GM10266 (cell line): Measurements from ENCODE around the gene GOLPH3.
"Not testable (repeated sequence)": the region's sequence is repeated elsewhere in the genome, so short reads cannot be mapped to it uniquely, and the experiment has no call there.

Experiments used
- DNase-seq: peaks from one replicate; pipeline ENCODE4 v3.0.0; 2012; ENCODE audit errors: extremely low spot score
- TF ChIP-seq, protein P1 (sequence below): IDR thresholded peaks from 2 replicates; pipeline ENCODE4 v1.5.1; 2012; ENCODE audit warnings: mild to moderate bottlenecking, low read depth; ENCODE audit not compliant: control insufficient read depth, insufficient read depth; ENCODE audit errors: missing control alignments

Gene GOLPH3

DNA sequence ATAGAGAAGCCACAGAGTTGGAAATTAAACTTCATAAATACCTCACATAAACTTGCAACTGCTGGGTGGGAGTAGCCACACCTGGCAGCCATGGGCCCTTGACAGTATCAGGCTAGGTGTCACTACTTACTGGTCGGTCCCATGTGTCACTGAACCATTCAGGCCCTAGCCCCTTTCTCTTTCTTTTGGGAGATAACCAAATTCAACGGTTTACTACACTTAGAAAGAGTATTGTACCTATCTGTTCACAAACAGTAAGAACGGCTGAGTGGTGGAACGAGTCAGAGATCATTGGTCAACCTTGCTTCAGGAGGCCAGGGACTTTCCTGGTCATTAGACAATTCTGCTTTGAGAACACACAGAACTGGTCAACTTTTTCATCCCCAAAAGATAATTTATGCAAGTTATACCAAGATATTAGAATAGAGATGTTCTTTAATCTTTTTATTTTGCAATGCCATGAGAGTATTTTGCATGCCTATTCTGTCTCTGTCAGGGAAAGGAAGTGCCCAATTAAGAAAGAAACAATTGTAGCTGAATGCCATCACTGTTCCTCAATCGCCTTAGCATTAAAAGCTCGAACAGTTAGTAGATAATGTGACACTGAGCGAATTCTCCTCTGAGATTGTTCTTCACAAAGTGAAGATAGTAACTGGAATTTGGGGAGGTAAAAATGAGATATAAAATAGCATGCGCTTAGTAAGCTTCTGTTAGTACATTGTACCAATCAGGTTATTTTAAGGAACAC, 50.9 kb downstream of the GOLPH3 start:
- TF ChIP-seq, protein P1, sequence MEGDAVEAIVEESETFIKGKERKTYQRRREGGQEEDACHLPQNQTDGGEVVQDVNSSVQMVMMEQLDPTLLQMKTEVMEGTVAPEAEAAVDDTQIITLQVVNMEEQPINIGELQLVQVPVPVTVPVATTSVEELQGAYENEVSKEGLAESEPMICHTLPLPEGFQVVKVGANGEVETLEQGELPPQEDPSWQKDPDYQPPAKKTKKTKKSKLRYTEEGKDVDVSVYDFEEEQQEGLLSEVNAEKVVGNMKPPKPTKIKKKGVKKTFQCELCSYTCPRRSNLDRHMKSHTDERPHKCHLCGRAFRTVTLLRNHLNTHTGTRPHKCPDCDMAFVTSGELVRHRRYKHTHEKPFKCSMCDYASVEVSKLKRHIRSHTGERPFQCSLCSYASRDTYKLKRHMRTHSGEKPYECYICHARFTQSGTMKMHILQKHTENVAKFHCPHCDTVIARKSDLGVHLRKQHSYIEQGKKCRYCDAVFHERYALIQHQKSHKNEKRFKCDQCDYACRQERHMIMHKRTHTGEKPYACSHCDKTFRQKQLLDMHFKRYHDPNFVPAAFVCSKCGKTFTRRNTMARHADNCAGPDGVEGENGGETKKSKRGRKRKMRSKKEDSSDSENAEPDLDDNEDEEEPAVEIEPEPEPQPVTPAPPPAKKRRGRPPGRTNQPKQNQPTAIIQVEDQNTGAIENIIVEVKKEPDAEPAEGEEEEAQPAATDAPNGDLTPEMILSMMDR, result no peak
- no peak for DNase-seq

DNA sequence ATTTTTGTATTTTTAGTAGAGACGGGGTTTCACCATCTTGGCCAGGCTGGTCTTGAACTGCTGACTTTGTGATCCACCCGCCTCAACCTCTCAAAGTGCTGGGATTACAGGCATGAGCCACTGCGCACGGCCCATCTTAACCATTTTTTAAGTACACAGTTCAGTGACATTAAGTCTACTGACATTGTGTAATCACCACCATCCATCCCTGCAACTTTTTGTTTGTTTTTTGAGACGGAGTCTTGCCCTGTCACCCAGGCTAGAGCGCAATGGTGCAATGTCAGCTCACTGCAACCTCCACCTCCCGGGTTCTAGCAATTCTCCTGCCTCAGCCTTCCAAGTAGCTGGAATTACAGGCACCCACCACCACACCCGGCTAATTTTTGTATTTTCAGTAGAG, 55.2 kb downstream of the GOLPH3 start:
- not testable (repeated sequence) for DNase-seq

DNA sequence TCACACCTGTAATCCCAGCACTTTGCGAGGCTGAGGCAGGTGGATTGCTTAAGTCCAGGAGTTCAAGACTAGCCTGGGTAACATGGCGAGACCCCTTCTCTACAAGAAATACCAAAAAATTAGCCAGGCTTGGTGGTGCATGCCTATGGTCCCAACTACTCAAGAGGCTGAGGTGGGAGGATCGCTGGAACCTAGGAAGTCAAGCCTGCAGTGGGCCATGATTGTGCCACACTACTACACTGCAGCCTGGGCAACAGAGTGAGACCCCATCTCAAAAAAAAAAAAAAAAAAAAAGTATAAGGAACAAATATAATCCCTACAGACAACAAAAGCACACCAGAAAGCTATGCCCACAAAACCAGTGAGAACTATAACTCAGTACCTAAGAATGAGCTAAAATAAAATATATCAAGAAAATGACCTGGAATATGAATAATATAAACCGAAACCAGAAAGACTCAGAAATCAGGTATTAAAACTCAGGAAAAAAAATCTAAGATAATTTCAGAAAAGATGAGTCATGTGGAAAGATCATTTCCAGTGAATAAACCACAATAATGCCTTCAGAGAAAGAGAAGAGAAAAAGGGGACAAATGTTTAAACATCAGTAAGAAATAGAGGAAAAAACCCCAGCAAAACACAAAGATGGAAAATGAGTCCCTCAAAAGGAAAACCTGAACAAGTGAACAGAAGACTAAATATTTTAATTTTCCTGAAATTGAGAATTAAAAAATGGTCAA, 57.4 kb downstream of the GOLPH3 start:
- DNase-seq, result no peak
- TF ChIP-seq, protein P1, result no peak

DNA sequence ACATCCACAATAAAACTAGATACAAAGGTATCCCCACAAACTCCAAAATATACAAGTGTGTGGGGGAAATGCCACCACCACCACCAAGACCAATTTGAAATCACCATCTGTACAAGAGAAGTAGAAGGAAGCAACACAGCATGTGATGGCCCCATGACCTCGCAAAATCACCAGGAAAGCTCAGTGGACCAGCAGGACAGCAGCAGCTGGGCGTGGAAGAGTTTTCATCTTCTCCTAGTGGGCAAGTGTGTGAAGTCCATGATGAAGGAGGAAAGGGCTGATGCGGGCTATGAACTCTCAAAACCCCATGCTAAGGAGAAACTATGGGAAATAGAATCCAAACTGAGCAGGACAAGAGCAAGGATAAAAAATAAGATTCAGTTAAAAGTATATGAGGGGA, 58.1 kb downstream of the GOLPH3 start:
- no peak for DNase-seq
- TF ChIP-seq, protein P1, result no peak

DNA sequence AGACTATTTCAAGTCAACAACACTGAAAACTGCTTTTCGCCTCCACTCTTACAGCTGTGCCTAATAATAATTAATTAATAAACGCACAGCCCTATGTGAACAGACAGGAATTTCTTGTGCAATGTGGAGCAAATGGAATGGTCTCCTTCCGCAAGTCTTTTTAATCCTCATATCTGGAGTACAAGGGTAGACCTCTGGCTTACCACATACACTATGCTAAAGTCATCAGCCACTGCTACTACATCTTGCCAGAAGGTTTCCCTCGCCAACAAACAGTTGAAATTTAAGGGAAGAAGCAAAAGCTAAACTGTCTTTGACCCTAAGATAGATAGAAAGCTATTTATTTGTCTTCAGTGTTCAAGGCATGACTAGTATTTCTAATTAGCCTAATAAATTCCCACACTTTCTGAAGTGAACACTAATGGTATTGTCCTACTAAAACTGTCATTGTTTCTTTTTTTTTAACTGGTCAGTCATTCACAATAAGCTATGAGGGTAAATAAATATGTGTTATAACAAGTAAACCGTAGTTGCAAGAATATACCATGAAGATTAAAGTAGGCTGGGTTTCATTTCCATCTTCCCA, 63.9 kb downstream of the GOLPH3 start:
- no peak for DNase-seq
- TF ChIP-seq, protein P1, result no peak

DNA sequence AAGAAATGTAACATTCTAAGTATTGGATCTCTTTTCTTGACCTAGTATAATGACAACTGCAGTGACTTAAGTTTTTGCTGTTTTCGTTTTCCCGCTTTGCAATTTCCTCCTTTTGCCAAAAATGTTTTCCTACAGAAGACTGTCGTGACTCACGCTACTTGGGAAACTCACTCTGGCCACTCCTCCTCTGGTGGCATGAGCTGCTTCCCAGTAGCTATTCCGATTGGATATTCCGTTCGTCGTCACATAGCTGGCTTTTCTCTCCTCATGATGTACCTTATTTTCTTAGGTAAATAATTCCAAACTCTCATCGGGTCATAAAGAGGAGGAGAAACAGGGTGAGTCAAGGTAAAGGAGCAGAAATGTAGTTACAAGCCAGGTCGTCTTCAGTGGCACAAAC, 64.9 kb downstream of the GOLPH3 start:
- TF ChIP-seq, protein P1, result no peak
- DNase-seq, result no peak

DNA sequence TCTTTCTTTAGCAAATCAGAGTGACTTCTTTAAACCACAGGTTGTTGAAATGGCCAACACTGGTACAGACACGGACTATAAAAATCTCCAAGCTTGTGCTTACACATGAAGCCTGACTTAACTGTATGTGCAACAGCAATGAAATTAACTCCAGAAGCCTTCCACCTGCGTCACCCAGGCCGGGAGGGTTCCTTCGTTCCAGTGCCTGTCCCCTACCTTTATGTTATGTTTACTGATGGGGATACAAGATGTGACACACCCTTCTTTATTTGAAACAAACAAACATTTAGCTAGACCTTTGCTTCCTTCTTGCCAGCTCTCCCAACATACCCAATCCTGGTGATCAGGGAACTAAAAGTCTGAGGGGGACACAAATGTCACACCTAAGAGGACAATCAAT, 66.0 kb downstream of the GOLPH3 start:
- TF ChIP-seq, protein P1, result no peak
- no peak for DNase-seq

DNA sequence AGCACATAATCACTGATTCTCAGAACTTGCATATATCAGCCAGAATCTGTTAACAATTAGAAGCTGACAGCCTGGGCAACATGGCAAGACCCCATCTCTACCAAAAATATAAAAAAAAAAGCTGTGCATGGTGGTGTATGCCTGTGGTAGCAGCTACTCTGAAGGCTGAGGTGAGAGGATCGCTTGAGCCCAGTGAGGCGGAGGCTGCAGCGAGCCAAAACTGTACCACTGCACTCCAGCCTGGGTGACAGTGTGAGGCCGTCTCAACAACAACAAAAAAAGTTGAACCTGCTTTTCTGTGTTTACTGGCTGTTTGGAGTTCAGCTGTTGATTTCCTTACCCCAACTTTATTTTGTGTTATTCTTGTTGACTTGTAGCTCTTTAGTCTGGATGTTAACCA, 66.8 kb downstream of the GOLPH3 start:
- no peak for DNase-seq
- TF ChIP-seq, protein P1, result no peak
